Measurements from ENCODE around the gene TM9SF2.
A peak's percentile ranks its signal among the peaks of the same experiment; 100 is the strongest.

The TM9SF2 gene

GRCh38 chr13:99606324-99607066 lies 105.2 kb downstream of the TM9SF2 start, which contains the start of gene CLYBL (continued):
- TF ChIP-seq ZBTB6 (tag by site-specific recombination; IDR thresholded peaks at IDR 0.05): no peak
- 0 out of 2 replicates have a peak, but pooled peaks have one; percentile 25 for TF ChIP-seq ZEB2 (tag by site-specific recombination; IDR thresholded peaks at IDR 0.05)
- no peak for TF ChIP-seq SETDB1 (IDR thresholded peaks at IDR 0.05; ENCODE audit: insufficient read length, low read length)
- peak; percentile 81 for TF ChIP-seq BCL11B (tag by site-specific recombination; IDR thresholded peaks at IDR 0.05; ENCODE audit: low read depth)
- no peak for TF ChIP-seq ZNF473 (tag by site-specific recombination; IDR thresholded peaks at IDR 0.05)
- TF ChIP-seq ZNF132 (tag by site-specific recombination; IDR thresholded peaks at IDR 0.05; ENCODE audit: borderline replicate concordance): no peak
- TF ChIP-seq HIC1 (tag by site-specific recombination; IDR thresholded peaks at IDR 0.05): peak; percentile 41; the same call in 1 of the 2 replicates
- TF ChIP-seq EGR2 (tag by site-specific recombination; IDR thresholded peaks at IDR 0.05; ENCODE audit: low read depth): peak; percentile 45
- peak; percentile 34; the same call in 1 of the 2 replicates for TF ChIP-seq GLIS2 (tag by site-specific recombination; IDR thresholded peaks at IDR 0.05)
- TF ChIP-seq SP7 (tag by site-specific recombination; IDR thresholded peaks at IDR 0.05): peak; percentile 53; the same call in 1 of the 2 replicates
- no peak for TF ChIP-seq ZNF292 (tag by site-specific recombination; IDR thresholded peaks at IDR 0.05; ENCODE audit: borderline replicate concordance, low read depth)
- TF ChIP-seq ZNF2 (tag by site-specific recombination; IDR thresholded peaks at IDR 0.05): peak; percentile 82
- TF ChIP-seq ZNF596 (tag by site-specific recombination; IDR thresholded peaks at IDR 0.05): 0 out of 2 replicates have a peak, but pooled peaks have one; percentile 28
- TF ChIP-seq ZBTB17 (tag by site-specific recombination; IDR thresholded peaks at IDR 0.05): no peak
- TF ChIP-seq BCL11A (tag by site-specific recombination; IDR thresholded peaks at IDR 0.05; ENCODE audit: low read depth): 0 out of 2 replicates have a peak, but pooled peaks have one; percentile 28
- no peak for TF ChIP-seq ZNF221 (tag by site-specific recombination; IDR thresholded peaks at IDR 0.05; ENCODE audit: borderline replicate concordance)
- TF ChIP-seq ZNF324 (tag by site-specific recombination; IDR thresholded peaks at IDR 0.05): peak; percentile 71; the same call in 1 of the 2 replicates
- 0 out of 2 replicates have a peak, but pooled peaks have one; percentile 16 for TF ChIP-seq ZNF629 (tag by site-specific recombination; IDR thresholded peaks at IDR 0.05)
- TF ChIP-seq ZNF701 (tag by site-specific recombination; IDR thresholded peaks at IDR 0.05): no peak
- 0 out of 2 replicates have a peak, but pooled peaks have one; percentile 14 for TF ChIP-seq ZNF184 (tag by site-specific recombination; IDR thresholded peaks at IDR 0.05)
- TF ChIP-seq BCL6B (tag by site-specific recombination; IDR thresholded peaks at IDR 0.05): no peak
- no peak for TF ChIP-seq ZSCAN18 (tag by site-specific recombination; IDR thresholded peaks at IDR 0.05)
- no peak for TF ChIP-seq ZNF302 (tag by site-specific recombination; IDR thresholded peaks at IDR 0.05; ENCODE audit: low read depth)
- peak; percentile 92 for TF ChIP-seq ZBTB26 (tag by site-specific recombination; optimal IDR thresholded peaks at IDR 0.05)
- no peak for TF ChIP-seq ZNF624 (tag by site-specific recombination; IDR thresholded peaks at IDR 0.05)
- TF ChIP-seq FEZF1 (tag by site-specific recombination; IDR thresholded peaks at IDR 0.05): no peak
- TF ChIP-seq ZFP3 (tag by site-specific recombination; IDR thresholded peaks at IDR 0.05; ENCODE audit: low read depth): no peak; the same call in 1 of the 2 replicates
- TF ChIP-seq PRDM4 (tag by site-specific recombination; IDR thresholded peaks at IDR 0.05): no peak
